Fibroblast of lung (primary cell): ENCODE measurements around the gene OSBPL1A.

Experiments
- CTCF ChIP-seq, 2 donors: IDR thresholded peaks in 1 of 2; conservative IDR thresholded peaks in 1 of 2; 1 replicate in 1 of 2; 2 replicates in 1 of 2; pipeline ENCODE4 v1.5.1; 2011 to 2012; ENCODE audit warnings: low read length in 2 of 2, control low read depth in 1 of 2, inconsistent platforms in 1 of 2, low read depth in 1 of 2, mild to moderate bottlenecking in 1 of 2
- EZH2 ChIP-seq: IDR thresholded peaks from 2 replicates; pipeline ENCODE4 v1.5.1; 2012; ENCODE audit warnings: low read length, control low read depth, mild to moderate bottlenecking; ENCODE audit errors: missing control alignments

GRCh38 chr18:24427484-24427883 is 29.9 kb upstream of the OSBPL1A start:
- no peak for TF ChIP-seq CTCF (conservative IDR thresholded peaks at IDR 0.05 in 1 of 2, IDR thresholded peaks at IDR 0.05 in 1 of 2; ENCODE audit: low read depth in 1 of 2, low read length in 2 of 2)
- TF ChIP-seq EZH2: no peak
